ENCODE data around the gene CSPG5. TPM values are rescaled to one million over a fixed set of nuclear protein-coding genes. Genes with fewer than 3 reads are reported as not detected.

Gene CSPG5
- total RNA-seq, 2 donors from 2014 or later, result 0.14 to 1.2 TPM

DNA sequence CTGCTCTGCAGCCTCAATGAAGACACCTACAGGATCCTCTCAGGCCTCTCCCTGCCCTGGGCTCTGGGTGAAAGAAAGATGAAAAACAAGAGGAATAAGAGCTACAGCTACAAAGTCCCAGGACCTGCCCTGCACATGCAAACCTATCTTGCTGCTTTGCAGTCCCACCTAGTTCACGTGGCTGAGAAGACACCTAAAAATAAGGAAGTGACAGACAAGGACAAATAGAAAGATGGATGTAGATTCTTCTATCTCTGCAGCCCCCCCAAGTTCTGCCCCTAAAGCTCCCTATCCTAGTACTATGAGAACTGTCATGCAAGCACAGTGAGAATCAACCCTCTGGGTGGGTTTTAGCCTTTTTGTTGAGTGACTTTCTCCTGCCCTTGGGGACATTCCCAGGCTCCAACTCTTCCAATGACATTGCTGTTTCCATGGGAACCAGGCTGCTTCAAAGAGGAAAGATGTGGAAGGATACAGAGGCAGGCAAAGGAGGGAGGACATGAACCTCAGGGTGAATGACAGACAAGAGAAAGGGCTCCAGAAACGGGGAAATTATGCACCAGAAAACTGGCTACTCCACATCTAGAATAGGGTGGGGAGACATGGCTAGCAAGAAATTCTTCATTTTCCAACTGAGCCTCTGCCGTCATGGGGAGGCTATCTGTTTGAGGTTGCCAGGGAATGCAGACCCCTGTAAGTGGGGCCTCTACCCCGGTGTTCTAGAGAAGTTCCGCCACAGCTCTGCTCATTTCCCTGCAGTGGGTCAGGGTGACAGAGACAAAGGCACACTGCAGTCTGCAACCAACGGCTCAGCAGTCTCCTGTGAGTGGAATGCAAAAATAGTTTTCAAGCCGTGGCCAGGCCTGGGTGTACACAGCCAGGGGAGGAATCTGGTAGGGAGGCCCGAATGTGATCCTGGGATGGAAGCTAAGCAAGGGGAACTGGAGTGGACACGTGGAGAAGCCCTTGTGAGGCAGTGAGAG, 5.2 kb downstream of the CSPG5 start:
- WGBS, result 77% methylated on average over 9 of the region's 9 CpGs
- no peaks in the 10 kb centered on the region for H3K36me3 ChIP-seq
- no peaks in the 10 kb centered on the region for H3K27me3 ChIP-seq (replicated peaks; ENCODE audit: insufficient read depth)
- H3K9me3 ChIP-seq, result no peaks in the 10 kb centered on the region
- DNase-seq (ENCODE audit: low spot score), result no peak
- no peak overlapping the region for H3K27ac ChIP-seq
- no peak overlapping the region for H3K4me3 ChIP-seq
- H3K4me1 ChIP-seq (replicated peaks), result no peaks in the 10 kb centered on the region
- no peak for TF ChIP-seq POLR2A (IDR thresholded peaks at IDR 0.05)
- TF ChIP-seq POLR2AphosphoS5 (IDR thresholded peaks at IDR 0.05), result no peak
- TF ChIP-seq, protein P1, sequence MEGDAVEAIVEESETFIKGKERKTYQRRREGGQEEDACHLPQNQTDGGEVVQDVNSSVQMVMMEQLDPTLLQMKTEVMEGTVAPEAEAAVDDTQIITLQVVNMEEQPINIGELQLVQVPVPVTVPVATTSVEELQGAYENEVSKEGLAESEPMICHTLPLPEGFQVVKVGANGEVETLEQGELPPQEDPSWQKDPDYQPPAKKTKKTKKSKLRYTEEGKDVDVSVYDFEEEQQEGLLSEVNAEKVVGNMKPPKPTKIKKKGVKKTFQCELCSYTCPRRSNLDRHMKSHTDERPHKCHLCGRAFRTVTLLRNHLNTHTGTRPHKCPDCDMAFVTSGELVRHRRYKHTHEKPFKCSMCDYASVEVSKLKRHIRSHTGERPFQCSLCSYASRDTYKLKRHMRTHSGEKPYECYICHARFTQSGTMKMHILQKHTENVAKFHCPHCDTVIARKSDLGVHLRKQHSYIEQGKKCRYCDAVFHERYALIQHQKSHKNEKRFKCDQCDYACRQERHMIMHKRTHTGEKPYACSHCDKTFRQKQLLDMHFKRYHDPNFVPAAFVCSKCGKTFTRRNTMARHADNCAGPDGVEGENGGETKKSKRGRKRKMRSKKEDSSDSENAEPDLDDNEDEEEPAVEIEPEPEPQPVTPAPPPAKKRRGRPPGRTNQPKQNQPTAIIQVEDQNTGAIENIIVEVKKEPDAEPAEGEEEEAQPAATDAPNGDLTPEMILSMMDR (IDR thresholded peaks at IDR 0.05), result no peak
- intact Hi-C loops (cut with DNase I), result no loop called here

DNA sequence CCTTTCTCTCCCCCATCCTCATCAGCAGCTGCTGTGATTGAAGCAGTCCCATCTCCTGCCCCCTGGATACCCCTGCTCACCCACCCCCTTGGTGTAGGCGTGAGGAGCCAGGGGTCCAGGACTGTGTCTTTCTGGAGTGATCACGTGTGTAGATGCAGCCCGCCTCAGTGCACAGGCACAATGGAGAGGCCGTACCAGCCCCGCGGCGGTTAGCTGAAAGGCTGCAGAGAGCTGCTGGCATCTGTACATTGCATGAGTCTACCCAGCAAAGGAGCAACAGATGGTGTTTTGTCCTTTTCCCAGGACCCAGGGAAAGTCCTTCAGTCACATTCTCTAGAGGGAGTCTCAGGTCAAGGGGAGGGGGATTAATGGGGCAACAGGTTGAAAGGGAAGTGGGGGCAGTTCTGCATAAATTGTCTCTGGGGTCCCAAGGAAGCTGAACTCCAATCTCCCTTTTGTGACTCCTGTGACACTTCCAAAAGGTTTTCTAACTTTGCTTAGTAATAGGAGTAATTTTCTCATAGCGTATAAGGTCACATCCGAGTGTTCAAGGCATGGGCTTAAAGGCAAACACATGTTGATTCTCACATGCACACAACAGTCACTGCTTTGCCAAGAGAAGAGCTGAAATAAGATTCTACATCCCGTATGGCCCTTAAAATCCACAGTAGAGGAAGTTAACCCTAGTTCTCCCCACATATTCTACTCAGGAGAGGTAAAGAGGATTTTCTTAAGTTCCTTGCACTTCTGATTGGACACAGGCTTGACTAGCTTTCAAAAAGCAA, 7.1 kb downstream of the CSPG5 start:
- 57% methylated on average over 10 of the region's 10 CpGs for WGBS
- TF ChIP-seq, protein P1 (IDR thresholded peaks at IDR 0.05), result no peak
- TF ChIP-seq POLR2AphosphoS5 (IDR thresholded peaks at IDR 0.05) (no peak), POLR2A (IDR thresholded peaks at IDR 0.05) (no peak)
- intact Hi-C loops (cut with DNase I), result no loop called here
- DNase-seq (ENCODE audit: low spot score), result no peak
- H3K27ac ChIP-seq, result no peak overlapping the region
- H3K36me3 ChIP-seq, result no peaks in the 10 kb centered on the region
- H3K9me3 ChIP-seq, result no peaks in the 10 kb centered on the region
- no peak overlapping the region for H3K4me3 ChIP-seq
- no peaks in the 10 kb centered on the region for H3K4me1 ChIP-seq (replicated peaks)
- H3K27me3 ChIP-seq (replicated peaks; ENCODE audit: insufficient read depth), result no peaks in the 10 kb centered on the region

DNA sequence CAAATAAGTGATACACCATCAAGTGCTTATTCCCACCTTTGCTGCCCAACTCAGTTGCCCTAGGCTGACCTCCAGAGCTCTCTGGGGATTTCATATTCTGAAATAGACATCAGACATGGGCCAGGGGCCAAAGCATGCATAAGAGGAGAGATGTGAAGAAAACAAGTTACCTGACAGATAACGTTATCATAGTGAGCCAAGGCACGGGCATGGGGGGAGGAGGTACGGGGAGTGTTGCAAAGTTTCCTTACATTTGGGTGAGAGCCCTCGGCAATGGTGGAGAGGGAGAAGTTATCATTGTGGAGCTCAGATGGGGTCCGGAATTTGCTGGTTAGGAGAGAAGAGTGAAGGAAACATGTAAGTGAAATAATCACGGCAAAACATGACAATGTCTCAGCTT, 9.8 kb downstream of the CSPG5 start:
- H3K27me3 ChIP-seq (replicated peaks; ENCODE audit: insufficient read depth), result no peaks in the 10 kb centered on the region
- H3K4me3 ChIP-seq, result no peak overlapping the region
- no peaks in the 10 kb centered on the region for H3K9me3 ChIP-seq
- intact Hi-C loops (cut with DNase I), result no loop called here
- H3K27ac ChIP-seq, result no peak overlapping the region
- DNase-seq (ENCODE audit: low spot score), result no peak
- TF ChIP-seq, protein P1 (IDR thresholded peaks at IDR 0.05), result no peak
- TF ChIP-seq POLR2A (IDR thresholded peaks at IDR 0.05) (no peak), POLR2AphosphoS5 (IDR thresholded peaks at IDR 0.05) (no peak)
- 89% methylated on average over 6 of the region's 6 CpGs for WGBS
- no peaks in the 10 kb centered on the region for H3K4me1 ChIP-seq (replicated peaks)
- H3K36me3 ChIP-seq, result no peaks in the 10 kb centered on the region

DNA sequence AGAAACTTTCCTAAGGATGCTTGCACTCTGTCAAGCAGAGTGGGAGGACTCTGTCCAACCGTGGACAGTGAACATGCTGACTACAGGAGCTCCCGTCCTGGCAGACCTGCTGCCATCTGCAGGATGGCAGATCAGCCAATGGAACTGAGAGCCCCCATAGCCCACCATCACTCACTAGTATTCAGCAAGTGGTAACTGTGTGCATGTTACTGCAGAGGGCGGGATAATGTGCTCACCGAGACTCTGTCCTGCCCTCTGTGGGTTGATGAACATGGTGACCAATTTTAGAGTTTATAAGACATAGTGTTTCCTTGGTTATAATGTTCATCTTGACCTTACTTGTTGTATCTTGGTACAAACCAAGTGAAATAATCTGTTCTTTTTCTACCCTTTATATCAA, 11.5 kb downstream of the CSPG5 start:
- intact Hi-C loops (cut with DNase I), result no loop called here
- H3K27me3 ChIP-seq (replicated peaks; ENCODE audit: insufficient read depth), result no peaks in the 10 kb centered on the region
- 84% methylated on average over 4 of the region's 4 CpGs for WGBS
- no peaks in the 10 kb centered on the region for H3K36me3 ChIP-seq
- no peak overlapping the region for H3K27ac ChIP-seq
- H3K4me1 ChIP-seq (replicated peaks), result no peaks in the 10 kb centered on the region
- no peak overlapping the region for H3K4me3 ChIP-seq
- no peak for DNase-seq (ENCODE audit: low spot score)
- TF ChIP-seq, protein P1 (IDR thresholded peaks at IDR 0.05), result no peak
- TF ChIP-seq POLR2A (IDR thresholded peaks at IDR 0.05) (no peak), POLR2AphosphoS5 (IDR thresholded peaks at IDR 0.05) (no peak)
- no peaks in the 10 kb centered on the region for H3K9me3 ChIP-seq

Measured in prostate gland (tissue), 2 donors.